ENCODE results near the gene GPR108.
A peak's percentile ranks its signal among the peaks of the same experiment; 100 is the strongest.

The GPR108 gene

GRCh38 chr19:6736169-6736916, 1.0 kb downstream of the GPR108 start:
- peak; percentile 73 for DNase-seq

GRCh38 chr19:6735181-6735911, 2.0 kb downstream of the GPR108 start:
- DNase-seq: no peak

GRCh38 chr19:6734096-6734696, 3.2 kb downstream of the GPR108 start:
- DNase-seq: no peak

GRCh38 chr19:6733338-6734095, 3.9 kb downstream of the GPR108 start:
- DNase-seq: no peak

- DNase-seq: no peak
Observed at GRCh38 chr19:6732803-6733337, 4.5 kb downstream of the GPR108 start.

GRCh38 chr19:6731822-6732221, 5.6 kb downstream of the GPR108 start:
- DNase-seq: no peak

- DNase-seq: no peak
Observed at GRCh38 chr19:6730941-6731670, 6.3 kb downstream of the GPR108 start.

GRCh38 chr19:6730153-6730804, 7.1 kb downstream of the GPR108 start:
- DNase-seq: no peak

GRCh38 chr19:6729573-6730152, 7.7 kb downstream of the GPR108 start:
- DNase-seq: no peak

- no peak for DNase-seq
Observed at GRCh38 chr19:6728346-6728745, 9.0 kb downstream of the GPR108 start.

GRCh38 chr19:6725513-6726231, 11.7 kb downstream of the GPR108 start:
- no peak for DNase-seq

- no peak for DNase-seq
Observed at GRCh38 chr19:6724631-6725492, 12.5 kb downstream of the GPR108 start.

GRCh38 chr19:6723738-6724137, 13.6 kb downstream of the GPR108 start:
- DNase-seq: no peak

GRCh38 chr19:6723108-6723618, 14.2 kb downstream of the GPR108 start:
- no peak for DNase-seq

- no peak for DNase-seq
Observed at GRCh38 chr19:6721773-6722172, 15.6 kb downstream of the GPR108 start.

- DNase-seq: no peak
Observed at GRCh38 chr19:6721138-6721474, 16.3 kb downstream of the GPR108 start.

GRCh38 chr19:6720369-6721137, 16.8 kb downstream of the GPR108 start, which contains the start of gene C3:
C3 (minus strand) TSS chr19:6720650; CDS start chr19:6720589, 61 bp downstream.
- no peak for DNase-seq

GRCh38 chr19:6719992-6720368, 17.4 kb downstream of the GPR108 start:
- no peak for DNase-seq

- no peak for DNase-seq
Observed at GRCh38 chr19:6719540-6719861, 17.9 kb downstream of the GPR108 start.
